ENCODE measurements around the gene SNAPC2.

DNA sequence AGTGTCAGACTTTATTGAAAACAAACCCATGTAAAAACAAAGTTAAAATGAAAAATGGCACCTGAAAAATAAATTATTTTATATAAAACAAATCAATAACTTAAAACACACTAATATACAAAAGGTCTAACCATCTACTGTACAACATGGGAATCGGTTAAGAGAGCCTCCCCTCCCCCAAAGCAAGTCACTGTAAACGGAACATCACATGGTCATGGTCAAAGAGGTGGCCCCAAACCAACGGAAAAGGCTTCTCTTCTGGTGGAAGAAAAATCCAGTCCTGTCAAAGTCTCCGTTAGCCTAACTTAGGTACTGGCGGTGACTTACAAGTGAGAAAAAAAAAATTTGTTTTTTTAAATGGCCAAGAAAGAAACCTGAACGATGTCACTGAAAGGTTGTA lies 39.1 kb downstream of the SNAPC2 start:
- TF ChIP-seq, protein P1, sequence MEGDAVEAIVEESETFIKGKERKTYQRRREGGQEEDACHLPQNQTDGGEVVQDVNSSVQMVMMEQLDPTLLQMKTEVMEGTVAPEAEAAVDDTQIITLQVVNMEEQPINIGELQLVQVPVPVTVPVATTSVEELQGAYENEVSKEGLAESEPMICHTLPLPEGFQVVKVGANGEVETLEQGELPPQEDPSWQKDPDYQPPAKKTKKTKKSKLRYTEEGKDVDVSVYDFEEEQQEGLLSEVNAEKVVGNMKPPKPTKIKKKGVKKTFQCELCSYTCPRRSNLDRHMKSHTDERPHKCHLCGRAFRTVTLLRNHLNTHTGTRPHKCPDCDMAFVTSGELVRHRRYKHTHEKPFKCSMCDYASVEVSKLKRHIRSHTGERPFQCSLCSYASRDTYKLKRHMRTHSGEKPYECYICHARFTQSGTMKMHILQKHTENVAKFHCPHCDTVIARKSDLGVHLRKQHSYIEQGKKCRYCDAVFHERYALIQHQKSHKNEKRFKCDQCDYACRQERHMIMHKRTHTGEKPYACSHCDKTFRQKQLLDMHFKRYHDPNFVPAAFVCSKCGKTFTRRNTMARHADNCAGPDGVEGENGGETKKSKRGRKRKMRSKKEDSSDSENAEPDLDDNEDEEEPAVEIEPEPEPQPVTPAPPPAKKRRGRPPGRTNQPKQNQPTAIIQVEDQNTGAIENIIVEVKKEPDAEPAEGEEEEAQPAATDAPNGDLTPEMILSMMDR (IDR thresholded peaks at IDR 0.05): no peak
- TF ChIP-seq EP300 (IDR thresholded peaks at IDR 0.05; ENCODE audit: low read depth): no peak

Measured in transverse colon (tissue), 3 donors.